ENCODE measurements around the gene LRRC23. TPM values are rescaled to one million over a fixed set of nuclear protein-coding genes. Genes with fewer than 3 reads are reported as not detected.
"Not testable (repeated sequence)": the region's sequence is repeated elsewhere in the genome, so short reads cannot be mapped to it uniquely, and the experiment has no call there.

LRRC23 gene
- total RNA-seq, 1 experiment from 2014 or later: 6.0 TPM

DNA sequence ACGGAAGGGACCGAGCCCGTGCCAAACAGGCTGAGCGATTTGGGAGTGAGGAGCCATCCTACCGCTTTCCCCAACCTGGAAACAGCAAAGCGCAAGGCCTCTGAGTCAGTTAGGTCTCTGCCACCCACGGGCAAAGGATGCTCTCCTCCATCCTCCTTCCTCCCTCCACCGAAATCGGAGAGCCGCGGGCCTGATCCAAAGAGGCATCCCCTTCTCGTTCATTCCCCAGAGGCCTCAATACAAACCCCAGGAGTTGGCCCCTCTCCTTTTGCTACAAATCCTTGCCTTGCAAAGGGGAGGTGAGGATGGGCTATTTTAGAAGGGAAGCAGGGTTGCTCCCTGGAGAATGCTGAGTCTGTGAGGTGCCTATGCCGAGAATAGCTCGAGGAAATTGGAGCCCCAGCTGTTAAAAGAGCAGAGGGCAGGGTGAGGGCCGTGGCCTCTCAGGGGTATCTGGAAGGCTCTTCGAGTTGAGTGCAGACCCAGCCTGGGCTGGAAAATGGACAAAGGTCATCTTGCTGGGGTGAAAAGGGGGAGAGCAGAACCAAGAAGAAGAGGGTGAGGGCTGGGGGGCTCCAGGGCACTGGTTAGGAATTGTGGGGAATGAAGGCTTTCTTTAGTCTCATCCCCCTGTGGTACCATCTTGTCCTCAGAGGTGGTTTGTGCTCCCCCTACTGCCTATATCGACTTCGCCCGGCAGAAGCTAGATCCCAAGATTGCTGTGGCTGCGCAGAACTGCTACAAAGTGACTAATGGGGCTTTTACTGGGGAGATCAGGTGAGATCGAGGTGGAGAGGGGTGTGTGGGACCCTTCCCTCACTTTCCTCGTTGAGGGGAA is 36.2 kb upstream of the LRRC23 start:
- no peak for TF ChIP-seq CTCF (IDR thresholded peaks at IDR 0.05; ENCODE audit: unreplicated experiment)
- Mint-ChIP-seq H3K27ac (ENCODE audit: unreplicated experiment) (peak overlapping the region; percentile 91), H3K4me3 (ENCODE audit: low read depth, unreplicated experiment) (peak overlapping the region; percentile 88), H3K4me1 (ENCODE audit: low read depth, unreplicated experiment) (peaks cover 43% of the 10 kb centered on the region), H3K27me3 (ENCODE audit: unreplicated experiment) (no peaks in the 10 kb centered on the region), H3K36me3 (ENCODE audit: insufficient read depth, unreplicated experiment) (peaks cover 81% of the 10 kb centered on the region), H3K9me3 (ENCODE audit: low read depth, unreplicated experiment) (no peaks in the 10 kb centered on the region)
- no TSS peak for BruUV-seq (replicated peaks)
- no peak for DNase-seq
- intact Hi-C loops (cut with micrococcal nuclease; ENCODE audit: unreplicated experiment): loop anchor here (5.0 kb wide), 2 partner anchors 59 to 74 kb away; partner anchors contain the start of genes ATN1, C12orf57 and RNU7-1
- CTCF ChIA-PET: interaction anchor here (0.9 to 2.0 kb wide), 7 partner anchors 16 to 96 kb away, joined by 3 to 24 read pairs (median 15); partner anchors contain the start of genes CDCA3, ENO2 and USP5

DNA sequence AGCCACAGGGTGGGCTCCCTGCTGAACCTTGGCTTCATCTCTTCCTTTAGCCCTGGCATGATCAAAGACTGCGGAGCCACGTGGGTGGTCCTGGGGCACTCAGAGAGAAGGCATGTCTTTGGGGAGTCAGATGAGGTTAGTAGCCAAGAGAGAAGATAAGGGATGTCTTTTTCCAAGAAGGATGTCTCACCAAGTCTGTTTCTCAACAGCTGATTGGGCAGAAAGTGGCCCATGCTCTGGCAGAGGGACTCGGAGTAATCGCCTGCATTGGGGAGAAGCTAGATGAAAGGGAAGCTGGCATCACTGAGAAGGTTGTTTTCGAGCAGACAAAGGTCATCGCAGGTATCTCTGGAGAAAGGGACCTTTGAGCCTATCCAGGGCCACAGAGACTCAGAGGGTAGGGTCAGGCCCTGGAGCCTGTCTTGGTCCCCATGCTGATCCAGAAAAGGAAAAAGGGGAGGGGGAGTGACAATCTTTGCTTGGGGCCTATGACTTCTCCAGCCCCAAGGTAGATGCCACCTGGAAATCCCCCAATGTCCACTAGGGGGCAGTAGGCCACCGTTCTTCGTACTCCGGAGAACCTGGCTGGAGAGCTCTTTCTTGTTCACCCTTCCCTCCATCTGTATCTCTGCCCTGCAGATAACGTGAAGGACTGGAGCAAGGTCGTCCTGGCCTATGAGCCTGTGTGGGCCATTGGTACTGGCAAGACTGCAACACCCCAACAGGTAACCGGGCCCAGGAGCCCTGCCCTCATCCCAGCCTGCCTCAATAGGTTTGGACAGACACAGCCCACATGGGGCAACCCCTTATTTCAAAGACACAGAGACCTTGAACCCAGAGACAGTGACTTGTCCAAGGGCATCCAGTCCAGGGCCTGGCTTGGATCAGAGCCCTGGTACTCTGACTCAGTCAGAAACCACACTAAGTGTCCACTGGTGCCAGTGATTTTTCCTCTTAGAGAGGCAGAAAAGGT is 35.3 kb upstream of the LRRC23 start:
- H3K9me3 Mint-ChIP-seq (ENCODE audit: low read depth, unreplicated experiment): no peaks in the 10 kb centered on the region
- CTCF ChIA-PET: interaction anchor here (0.6 to 2.0 kb wide), 13 partner anchors 11 to 180 kb away, joined by 3 to 24 read pairs (median 9); partner anchors contain the start of genes C12orf57, CDCA3, ENO2 and RNU7-1
- BruUV-seq (replicated peaks): no TSS peak
- intact Hi-C loops (cut with micrococcal nuclease; ENCODE audit: unreplicated experiment): loop anchor here (5.0 kb wide), 2 partner anchors 58 to 73 kb away; partner anchors contain the start of genes ATN1, C12orf57 and RNU7-1
- no peaks in the 10 kb centered on the region for H3K27me3 Mint-ChIP-seq (ENCODE audit: unreplicated experiment)
- DNase-seq: peak; percentile 91
- peak; percentile 92 for TF ChIP-seq CTCF (IDR thresholded peaks at IDR 0.05; ENCODE audit: unreplicated experiment)
- peak overlapping the region; percentile 88 for H3K4me3 Mint-ChIP-seq (ENCODE audit: low read depth, unreplicated experiment)
- H3K36me3 Mint-ChIP-seq (ENCODE audit: insufficient read depth, unreplicated experiment): peaks cover 87% of the 10 kb centered on the region
- H3K27ac Mint-ChIP-seq (ENCODE audit: unreplicated experiment): peak overlapping the region; percentile 91
- peaks cover 43% of the 10 kb centered on the region for H3K4me1 Mint-ChIP-seq (ENCODE audit: low read depth, unreplicated experiment)

DNA sequence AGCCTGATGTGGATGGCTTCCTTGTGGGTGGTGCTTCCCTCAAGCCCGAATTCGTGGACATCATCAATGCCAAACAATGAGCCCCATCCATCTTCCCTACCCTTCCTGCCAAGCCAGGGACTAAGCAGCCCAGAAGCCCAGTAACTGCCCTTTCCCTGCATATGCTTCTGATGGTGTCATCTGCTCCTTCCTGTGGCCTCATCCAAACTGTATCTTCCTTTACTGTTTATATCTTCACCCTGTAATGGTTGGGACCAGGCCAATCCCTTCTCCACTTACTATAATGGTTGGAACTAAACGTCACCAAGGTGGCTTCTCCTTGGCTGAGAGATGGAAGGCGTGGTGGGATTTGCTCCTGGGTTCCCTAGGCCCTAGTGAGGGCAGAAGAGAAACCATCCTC is 34.3 kb upstream of the LRRC23 start:
- H3K27me3 Mint-ChIP-seq (ENCODE audit: unreplicated experiment); intact Hi-C loops (cut with micrococcal nuclease; ENCODE audit: unreplicated experiment); H3K9me3 Mint-ChIP-seq (ENCODE audit: low read depth, unreplicated experiment); DNase-seq: not testable (repeated sequence)
- peaks cover 43% of the 10 kb centered on the region for H3K4me1 Mint-ChIP-seq (ENCODE audit: low read depth, unreplicated experiment)
- H3K27ac Mint-ChIP-seq (ENCODE audit: unreplicated experiment): peak overlapping the region; percentile 89
- H3K4me3 Mint-ChIP-seq (ENCODE audit: low read depth, unreplicated experiment): peak overlapping the region; percentile 88
- peaks cover 87% of the 10 kb centered on the region for H3K36me3 Mint-ChIP-seq (ENCODE audit: insufficient read depth, unreplicated experiment)
- CTCF ChIA-PET: interaction anchor here (1.7 to 3.1 kb wide), 3 partner anchors 21 to 55 kb away, joined by 22 to 31 read pairs (median 24); no protein-coding TSS in a partner anchor
- BruUV-seq (replicated peaks): TSS peak; percentile 53

GRCh38 chr12:6871052-6871957 is 33.3 kb upstream of the LRRC23 start:
- Mint-ChIP-seq H3K36me3 (ENCODE audit: insufficient read depth, unreplicated experiment) (peaks cover 83% of the 10 kb centered on the region), H3K27me3 (ENCODE audit: unreplicated experiment) (no peaks in the 10 kb centered on the region), H3K4me3 (ENCODE audit: low read depth, unreplicated experiment) (peak overlapping the region; percentile 99), H3K27ac (ENCODE audit: unreplicated experiment) (peak overlapping the region; percentile 89), H3K4me1 (ENCODE audit: low read depth, unreplicated experiment) (peaks cover 43% of the 10 kb centered on the region), H3K9me3 (ENCODE audit: low read depth, unreplicated experiment) (no peaks in the 10 kb centered on the region)
- DNase-seq: peak; percentile 74
- BruUV-seq (replicated peaks): no TSS peak
- TF ChIP-seq CTCF (IDR thresholded peaks at IDR 0.05; ENCODE audit: unreplicated experiment): no peak
- intact Hi-C loops (cut with micrococcal nuclease; ENCODE audit: unreplicated experiment): no loop called here
- CTCF ChIA-PET: interaction anchor here (0.8 to 3.1 kb wide), 9 partner anchors 10 to 93 kb away, joined by 3 to 31 read pairs (median 10); partner anchors contain the start of genes C12orf57 and RNU7-1

Data from Calu3 (cell line).